ENCODE results near the gene CORO7. TPM values are rescaled to one million over a fixed set of nuclear protein-coding genes. Genes with fewer than 3 reads are reported as not detected.

Gene CORO7
- total RNA-seq, 1 donor from 2014 or later: 39.1 TPM

DNA sequence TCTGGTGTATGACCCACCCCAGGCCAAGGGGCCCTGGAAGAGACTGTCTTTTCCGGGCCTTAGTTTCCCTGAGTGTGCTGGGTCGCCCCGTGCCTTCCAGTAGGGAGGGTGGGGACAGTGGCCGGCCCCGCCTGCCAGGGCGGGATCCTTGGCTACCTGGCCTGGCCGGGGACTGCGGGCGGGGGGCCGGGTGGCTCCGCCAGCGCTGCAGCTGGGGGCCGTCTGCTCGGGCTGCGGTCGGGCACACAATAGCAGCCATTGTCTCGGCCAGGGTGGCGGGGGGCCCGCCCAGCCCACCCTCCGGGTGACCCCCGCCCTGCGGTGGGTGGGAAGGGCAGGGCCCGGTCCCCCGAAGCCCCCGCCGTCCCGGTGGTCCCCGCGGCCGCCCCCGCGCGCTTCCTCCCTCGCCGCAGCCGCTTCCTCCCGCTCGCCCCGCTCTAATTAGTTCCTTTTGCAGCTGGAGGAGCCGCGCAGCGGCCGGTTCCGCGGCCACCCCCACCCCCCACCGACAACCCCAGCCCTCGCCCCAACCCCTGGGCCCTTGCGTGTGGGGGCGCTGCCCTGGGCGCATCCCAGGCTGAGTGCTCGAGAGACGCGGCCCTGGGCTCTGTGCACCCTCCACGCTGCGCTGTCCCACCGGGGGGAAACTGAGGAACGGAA is 88.9 kb downstream of the CORO7 start:
- FAIRE-seq: no peak

DNA sequence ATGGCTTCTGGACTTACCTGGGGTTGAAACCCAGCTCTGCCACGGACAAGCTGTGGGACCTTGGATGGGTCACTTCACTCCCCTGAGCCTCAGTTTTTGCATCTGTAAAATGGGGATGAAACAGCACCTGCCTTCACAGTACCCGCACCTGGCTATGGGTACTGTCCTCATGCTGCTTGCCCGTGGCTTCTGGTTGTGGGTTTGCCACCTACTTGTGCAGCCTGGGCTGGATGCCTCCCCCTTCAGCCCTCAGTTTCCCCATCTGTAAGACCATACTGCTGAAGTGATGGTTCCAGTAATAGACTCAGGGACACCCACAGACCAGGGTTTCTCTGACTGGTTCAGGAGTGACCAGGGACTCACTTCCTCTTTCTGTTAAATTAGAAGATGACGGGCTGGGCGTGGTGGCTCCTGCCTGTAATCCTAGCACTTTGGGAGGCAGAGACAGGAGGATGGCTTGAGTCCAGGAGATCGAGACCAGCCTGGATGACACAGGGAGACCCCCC is 91.1 kb downstream of the CORO7 start:
- FAIRE-seq (no peak), DNase-seq (ENCODE audit: low spot score in 2 of 2) (no peak)

More for the DNA sequence above, 88.9 kb downstream of the CORO7 start:
- peak in 1 of 2 donors; percentile 67 for DNase-seq (ENCODE audit: low spot score in 2 of 2)

DNA sequence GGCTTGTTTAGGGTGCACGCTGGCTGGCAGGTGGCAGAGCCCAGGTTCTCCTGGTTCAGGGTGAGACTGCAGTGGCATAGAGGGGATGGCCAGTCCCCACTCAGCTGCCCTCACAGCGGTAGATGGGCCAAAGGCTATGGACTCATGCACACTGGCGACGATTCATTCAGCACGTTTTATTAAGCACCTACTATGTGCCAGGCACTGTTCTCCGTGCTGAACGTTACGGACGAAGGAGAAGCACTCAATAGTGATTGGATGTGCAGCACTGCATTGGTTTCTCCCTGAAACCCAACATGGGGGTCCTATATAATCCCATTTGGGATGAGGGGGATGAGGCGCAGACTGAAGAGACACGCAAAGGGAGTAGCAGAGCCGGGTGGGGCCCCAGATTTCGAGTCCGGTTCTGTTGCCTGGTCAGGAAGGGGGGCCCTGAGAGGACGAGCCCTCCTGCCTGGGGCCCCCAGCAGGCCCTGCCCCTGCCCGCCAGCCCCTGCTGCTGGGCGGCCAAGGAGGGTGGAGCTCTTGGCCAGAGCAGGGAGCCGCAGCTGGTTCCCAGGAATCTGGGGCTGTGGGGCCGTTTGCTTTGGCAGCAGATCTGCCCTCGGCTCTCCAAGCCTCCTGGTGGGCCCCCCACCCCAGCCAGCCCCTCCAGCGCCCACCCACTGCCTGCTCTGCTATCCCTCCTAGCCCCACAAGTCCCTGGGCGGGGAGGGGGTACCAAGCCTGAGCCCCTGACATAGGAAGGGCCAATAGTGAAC is 91.7 kb downstream of the CORO7 start:
- no peak for FAIRE-seq

GRCh38 chr16:4323845-4324488 is 92.4 kb downstream of the CORO7 start:
- FAIRE-seq (no peak), DNase-seq (ENCODE audit: low spot score in 2 of 2) (peak in 1 of 2 donors; percentile 75)

More for the DNA sequence above, 91.7 kb downstream of the CORO7 start:
- no peak for DNase-seq (ENCODE audit: low spot score in 2 of 2)

- DNase-seq (ENCODE audit: low spot score in 2 of 2) (peak; percentile 65 to 77), FAIRE-seq (no peak)
Observed at GRCh38 chr16:4323071-4323844, 93.1 kb downstream of the CORO7 start.

DNA sequence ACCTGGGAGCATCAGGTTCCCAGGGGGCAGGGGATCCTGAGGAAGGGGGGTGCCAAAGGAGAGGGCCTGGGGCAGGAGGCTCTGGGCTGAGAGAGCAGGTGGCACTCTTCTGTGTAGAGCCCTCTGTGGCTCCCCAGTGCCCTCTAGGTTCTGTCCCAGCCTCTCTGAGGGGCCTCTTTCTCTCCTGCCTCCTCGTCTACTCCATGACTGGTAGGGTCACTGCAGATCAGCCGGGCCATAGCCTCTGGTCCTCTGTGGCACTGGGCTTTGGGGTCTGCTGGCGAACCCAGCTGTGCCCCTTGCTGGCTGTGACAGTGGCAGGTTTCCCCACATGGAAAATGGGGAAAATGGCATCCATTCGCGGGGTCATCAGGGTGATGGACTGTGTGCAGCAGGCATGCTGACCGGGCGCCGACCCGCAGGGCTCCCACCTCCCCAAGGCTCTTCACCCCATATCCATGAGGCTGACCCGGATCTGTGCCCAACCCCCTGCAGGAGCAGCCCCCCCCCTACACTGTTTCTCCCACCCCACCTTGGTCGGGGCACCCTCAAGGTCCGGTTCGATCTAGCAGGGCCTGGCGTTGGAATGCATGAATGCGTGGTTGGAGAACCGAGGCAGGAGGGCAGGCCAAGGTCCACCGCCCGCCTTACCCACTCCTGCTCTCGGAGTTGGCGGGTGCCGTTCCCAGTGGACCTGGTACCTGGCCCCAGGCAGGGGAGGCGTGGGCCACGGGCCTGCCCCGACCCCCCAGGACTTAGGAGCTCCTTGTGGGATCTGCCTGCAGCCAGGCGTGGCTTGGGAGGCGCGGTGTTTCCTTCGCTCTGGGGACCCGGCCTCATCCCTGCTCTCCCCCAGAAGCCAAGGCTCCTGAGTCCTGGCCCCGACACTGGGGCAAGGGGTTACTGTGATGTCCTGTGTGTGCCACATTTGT is 94.0 kb downstream of the CORO7 start:
- DNase-seq (ENCODE audit: low spot score in 2 of 2): no peak
- FAIRE-seq: no peak

- DNase-seq (ENCODE audit: low spot score in 2 of 2) (no peak), FAIRE-seq (no peak)
Observed at GRCh38 chr16:4321286-4322120, 94.9 kb downstream of the CORO7 start.

- no peak for DNase-seq (ENCODE audit: low spot score in 2 of 2)
- FAIRE-seq: no peak
Observed at GRCh38 chr16:4320571-4321137, 95.7 kb downstream of the CORO7 start.

DNA sequence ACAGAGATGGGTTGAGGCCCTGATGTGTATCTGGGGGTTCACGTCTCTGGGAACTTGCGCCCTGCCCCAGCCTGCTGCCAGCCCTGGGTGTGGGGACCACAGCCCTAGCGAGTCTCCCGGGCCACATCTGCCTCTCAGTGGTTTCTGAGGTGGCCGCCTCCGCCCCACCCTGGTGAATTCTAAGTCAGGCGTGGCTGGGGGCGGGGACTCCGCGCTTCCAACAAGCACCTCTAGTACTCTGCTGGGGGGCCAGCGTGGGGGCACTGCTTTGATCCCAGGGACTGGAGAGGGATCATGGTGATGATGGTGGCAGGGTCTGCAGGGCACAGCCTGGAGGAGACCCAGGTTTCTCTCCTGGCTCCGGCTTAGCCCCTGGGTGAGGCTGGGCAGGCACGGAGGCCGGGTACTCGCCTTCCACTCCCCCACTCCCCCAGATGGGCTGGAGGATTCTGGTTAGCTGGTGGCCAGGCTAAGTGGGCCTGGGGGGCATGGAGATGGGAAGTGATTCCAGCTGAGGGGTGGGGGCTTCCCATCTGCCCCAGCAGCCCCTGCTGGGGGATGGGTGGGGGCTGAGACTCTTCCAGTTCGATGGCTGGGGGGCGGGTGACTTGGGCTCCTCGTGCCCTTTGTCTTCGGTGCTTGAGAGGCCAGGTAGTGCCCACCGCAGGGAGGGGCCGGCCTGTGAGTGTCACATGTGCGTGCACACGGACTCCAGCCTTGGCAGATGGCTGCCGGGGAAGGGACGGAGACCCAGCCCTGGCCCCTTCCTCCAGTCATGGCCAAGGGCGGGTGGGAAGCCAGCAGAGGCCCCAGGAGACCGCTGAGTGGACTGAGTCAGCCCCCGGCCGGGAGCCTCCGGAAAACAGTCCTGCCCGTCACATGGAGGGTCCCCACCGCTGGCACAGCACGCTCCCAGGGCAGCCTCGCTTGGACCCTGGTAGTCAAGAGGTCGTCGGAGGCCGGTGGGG is 96.7 kb downstream of the CORO7 start:
- FAIRE-seq (no peak), DNase-seq (ENCODE audit: low spot score in 2 of 2) (no peak)

- no peak for DNase-seq (ENCODE audit: low spot score in 2 of 2)
Observed at GRCh38 chr16:4318967-4319366, 97.4 kb downstream of the CORO7 start.

GRCh38 chr16:4318451-4318910 is 97.9 kb downstream of the CORO7 start:
- DNase-seq (ENCODE audit: low spot score in 2 of 2) (no peak), FAIRE-seq (no peak)

More at GRCh38 chr16:4318967-4319366, 97.4 kb downstream of the CORO7 start:
- FAIRE-seq: no peak

GRCh38 chr16:4317532-4318450 is 98.6 kb downstream of the CORO7 start:
- FAIRE-seq: no peak
- no peak for DNase-seq (ENCODE audit: low spot score in 2 of 2)

- DNase-seq (ENCODE audit: low spot score in 2 of 2): peak in 1 of 2 donors; percentile 62
- no peak for FAIRE-seq
Observed at GRCh38 chr16:4316864-4317531, 99.4 kb downstream of the CORO7 start.

GRCh38 chr16:4316108-4316863 is 100.1 kb downstream of the CORO7 start:
- DNase-seq (ENCODE audit: low spot score in 2 of 2): no peak
- FAIRE-seq: no peak

Measured in frontal cortex (tissue), 4 donors.